ENCODE measurements around the gene RAP1A.

- TF ChIP-seq GATA2 (IDR thresholded peaks at IDR 0.05; ENCODE audit: low read depth, low read length) (no peak), GATA3 (IDR thresholded peaks at IDR 0.05; ENCODE audit: low read depth, low read length) (no peak)
Measured at GRCh38 chr1:111571239-111571638, 48.4 kb upstream of the RAP1A start.
